ENCODE results near the gene FOXF2.

The FOXF2 gene

GRCh38 chr6:1391800-1392309, 2.5 kb downstream of the FOXF2 start:
- no peak for DNase-seq (ENCODE audit: low read depth)
- TF ChIP-seq CTCF (IDR thresholded peaks at IDR 0.05; ENCODE audit: control insufficient read depth, extremely low read depth, insufficient read depth), result no peak
- no peak overlapping the region for H3K4me3 ChIP-seq (ENCODE audit: low read depth, low read length)

- no peak for TF ChIP-seq CTCF (IDR thresholded peaks at IDR 0.05; ENCODE audit: control insufficient read depth, extremely low read depth, insufficient read depth)
- no peak overlapping the region for H3K4me3 ChIP-seq (ENCODE audit: low read depth, low read length)
- DNase-seq (ENCODE audit: low read depth), result no peak
Measured at GRCh38 chr6:1392813-1393640, 3.7 kb downstream of the FOXF2 start.

GRCh38 chr6:1393641-1394283, 4.4 kb downstream of the FOXF2 start:
- TF ChIP-seq CTCF (IDR thresholded peaks at IDR 0.05; ENCODE audit: control insufficient read depth, extremely low read depth, insufficient read depth), result no peak
- no peak for DNase-seq (ENCODE audit: low read depth)
- no peak overlapping the region for H3K4me3 ChIP-seq (ENCODE audit: low read depth, low read length)

- TF ChIP-seq CTCF (IDR thresholded peaks at IDR 0.05; ENCODE audit: control insufficient read depth, extremely low read depth, insufficient read depth), result no peak
- no peak overlapping the region for H3K4me3 ChIP-seq (ENCODE audit: low read depth, low read length)
Measured at GRCh38 chr6:1394514-1395463, 5.4 kb downstream of the FOXF2 start.

GRCh38 chr6:1395506-1395905, 6.1 kb downstream of the FOXF2 start:
- no peak for TF ChIP-seq CTCF (IDR thresholded peaks at IDR 0.05; ENCODE audit: control insufficient read depth, extremely low read depth, insufficient read depth)
- no peak overlapping the region for H3K4me3 ChIP-seq (ENCODE audit: low read depth, low read length)
- no peak for DNase-seq (ENCODE audit: low read depth)

More at GRCh38 chr6:1394514-1395463, 5.4 kb downstream of the FOXF2 start:
- DNase-seq (ENCODE audit: low read depth), result no peak
